ENCODE data around the gene GRK1.

GRK1 gene

GRCh38 chr13:113731192-113732175 is 64.5 kb downstream of the GRK1 start:
- no peak for DNase-seq

DNA sequence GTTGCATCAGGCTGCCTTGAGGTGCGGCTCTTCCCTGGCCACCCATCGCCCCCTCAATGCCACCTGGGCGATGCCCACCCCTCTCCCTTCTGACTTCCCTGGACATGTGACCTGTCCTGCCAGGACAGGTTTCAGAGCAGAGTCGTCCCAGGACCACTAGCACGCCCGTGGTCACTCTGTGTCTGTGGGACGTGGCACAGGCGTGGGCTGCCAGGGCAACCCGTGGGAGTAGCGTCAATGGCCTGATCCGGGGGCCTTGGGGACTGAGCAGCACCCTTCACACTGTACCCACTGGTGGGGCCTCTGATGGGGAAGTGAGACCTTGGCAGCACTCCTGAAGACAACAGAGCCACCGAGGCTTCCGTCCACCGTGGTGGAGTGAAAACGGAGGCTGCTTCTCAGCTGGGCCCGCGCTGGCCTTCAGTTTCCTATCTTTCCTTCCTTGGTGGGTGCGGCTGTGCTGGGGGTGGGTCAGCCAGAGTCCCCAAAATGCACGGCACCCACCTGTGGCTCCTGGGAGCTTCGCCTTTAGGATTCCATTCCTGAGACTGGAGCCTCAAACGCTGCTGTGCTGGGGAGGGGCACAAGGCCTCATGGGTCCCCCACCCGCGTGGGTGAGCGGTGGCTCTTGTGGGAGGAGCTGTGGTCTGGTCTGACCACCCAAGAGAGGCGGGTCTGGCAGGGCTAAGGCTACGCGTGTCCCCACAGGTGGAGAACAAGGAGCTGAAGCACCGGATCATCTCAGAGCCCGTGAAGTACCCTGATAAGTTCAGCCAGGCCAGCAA is 65.3 kb downstream of the GRK1 start:
- no peak for DNase-seq

GRCh38 chr13:113732961-113733950 is 66.2 kb downstream of the GRK1 start:
- no peak for DNase-seq

DNA sequence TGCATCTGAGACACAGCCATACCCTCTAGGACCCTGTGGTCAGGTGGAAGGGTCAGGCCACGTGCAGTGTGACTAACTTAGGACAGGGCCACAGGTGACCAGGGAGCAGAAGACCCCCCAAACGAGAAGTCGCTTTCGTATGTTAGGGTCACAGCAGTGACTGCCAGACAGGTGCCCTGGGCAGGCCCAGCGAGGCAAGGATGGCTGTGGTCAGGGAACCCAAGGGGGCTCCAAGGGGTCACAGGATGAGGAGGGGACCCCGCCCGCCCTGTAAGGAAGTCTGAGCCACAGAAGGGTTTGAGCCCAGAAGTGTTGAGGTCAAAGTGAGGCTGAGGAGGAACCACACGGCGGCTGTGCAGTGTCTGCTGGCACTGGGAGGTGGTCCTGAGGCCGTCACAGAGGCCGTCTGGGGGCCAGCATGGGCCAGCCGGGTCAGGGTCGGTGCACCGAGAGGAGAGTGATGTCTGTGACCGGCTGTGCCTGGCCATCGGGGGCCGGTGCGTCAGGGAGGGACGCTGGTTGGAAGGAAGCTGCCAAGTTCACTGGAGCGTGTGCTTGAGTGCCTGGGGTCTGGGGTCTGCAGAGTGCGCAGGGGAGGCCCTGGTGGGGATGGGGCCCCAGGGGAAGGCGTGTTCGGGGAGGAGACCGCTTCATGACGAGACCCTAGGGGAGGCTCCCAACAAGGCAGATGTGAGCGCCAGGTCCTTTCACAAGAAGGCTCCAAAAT is 67.2 kb downstream of the GRK1 start:
- DNase-seq, result no peak

DNA sequence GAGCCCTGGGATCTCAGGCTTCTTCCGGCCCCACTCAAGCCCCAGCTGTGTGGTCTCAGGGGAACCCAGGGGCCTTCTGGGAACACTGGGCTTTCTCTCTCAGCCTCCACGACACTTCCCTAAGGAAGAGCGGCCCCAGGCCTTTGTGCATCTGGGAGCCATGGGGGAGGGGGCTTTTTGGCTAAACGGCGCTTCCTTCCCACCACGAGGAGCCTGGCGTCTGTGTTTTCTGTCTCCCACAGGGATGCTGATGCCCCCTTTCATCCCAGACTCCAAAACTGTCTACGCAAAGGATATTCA is 67.8 kb downstream of the GRK1 start:
- no peak for DNase-seq

- DNase-seq, result no peak
Measured at GRCh38 chr13:113735194-113735593, 68.2 kb downstream of the GRK1 start.

GRCh38 chr13:113735750-113736149 is 68.7 kb downstream of the GRK1 start:
- no peak for DNase-seq

DNA sequence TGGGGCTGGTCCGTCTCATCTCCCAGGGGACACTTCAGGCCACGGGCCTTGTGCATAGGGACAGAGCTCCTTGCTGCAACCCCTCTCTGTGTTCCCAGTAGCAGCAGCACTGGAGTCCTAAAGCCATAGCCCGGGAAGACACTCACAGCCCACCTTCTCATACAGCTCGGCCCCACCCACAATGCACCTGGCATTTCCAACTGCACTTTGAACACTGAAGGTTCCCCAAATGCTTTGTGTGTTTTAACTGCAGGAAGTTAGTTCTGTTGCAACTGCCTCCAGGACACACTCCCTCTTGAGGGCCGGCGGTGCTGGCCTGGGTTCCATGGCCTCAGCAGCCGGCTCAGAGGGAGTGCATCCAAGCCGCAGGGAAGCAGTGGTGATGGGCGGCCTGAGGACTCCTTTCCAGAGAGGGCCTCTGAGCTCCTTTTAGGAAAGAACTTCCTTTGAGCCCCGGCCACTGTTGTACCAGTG is 69.3 kb downstream of the GRK1 start:
- DNase-seq, result no peak

- no peak for DNase-seq
Measured at GRCh38 chr13:113737803-113738202, 70.8 kb downstream of the GRK1 start.

DNA sequence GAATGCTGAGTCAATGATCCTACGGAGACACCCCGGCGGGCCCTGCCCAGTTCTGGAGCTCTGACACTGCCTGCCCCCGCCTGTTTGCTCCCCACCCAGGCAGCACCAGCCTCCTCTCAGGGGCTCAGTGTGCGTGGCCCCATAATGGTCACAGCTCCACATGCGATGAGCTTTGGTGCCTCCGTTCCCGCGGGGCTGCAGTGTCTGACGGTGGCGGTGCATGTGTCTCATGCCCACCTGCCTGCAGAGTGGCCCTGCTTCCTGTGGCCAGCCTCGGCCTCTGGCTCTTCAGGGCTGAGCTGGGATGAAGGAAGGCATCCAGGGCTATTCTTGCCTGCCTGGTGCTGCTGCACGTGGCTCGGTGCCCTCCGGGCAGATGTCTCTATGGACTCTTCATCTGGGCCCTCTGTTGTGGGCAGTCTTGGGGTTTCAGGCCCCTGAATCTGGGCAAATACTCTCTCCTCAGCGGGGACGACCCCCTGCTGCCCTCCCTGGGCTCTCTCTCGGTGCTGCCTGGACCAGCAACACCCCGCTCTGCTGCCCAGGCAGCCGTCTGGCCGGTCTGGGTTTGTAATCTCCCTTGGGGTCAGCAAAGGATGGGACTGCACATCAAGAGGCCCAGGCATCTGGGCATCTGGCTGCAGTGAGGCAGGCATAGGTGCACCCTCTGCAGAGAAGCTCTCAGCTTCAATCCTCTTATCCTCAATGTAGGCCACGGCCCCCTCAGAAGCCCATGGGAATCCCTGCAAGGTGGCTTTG is 72.7 kb downstream of the GRK1 start:
- no peak for DNase-seq

GRCh38 chr13:113740286-113740556 is 73.2 kb downstream of the GRK1 start:
- no peak for DNase-seq

GRCh38 chr13:113740661-113741060 is 73.6 kb downstream of the GRK1 start:
- no peak for DNase-seq

DNA sequence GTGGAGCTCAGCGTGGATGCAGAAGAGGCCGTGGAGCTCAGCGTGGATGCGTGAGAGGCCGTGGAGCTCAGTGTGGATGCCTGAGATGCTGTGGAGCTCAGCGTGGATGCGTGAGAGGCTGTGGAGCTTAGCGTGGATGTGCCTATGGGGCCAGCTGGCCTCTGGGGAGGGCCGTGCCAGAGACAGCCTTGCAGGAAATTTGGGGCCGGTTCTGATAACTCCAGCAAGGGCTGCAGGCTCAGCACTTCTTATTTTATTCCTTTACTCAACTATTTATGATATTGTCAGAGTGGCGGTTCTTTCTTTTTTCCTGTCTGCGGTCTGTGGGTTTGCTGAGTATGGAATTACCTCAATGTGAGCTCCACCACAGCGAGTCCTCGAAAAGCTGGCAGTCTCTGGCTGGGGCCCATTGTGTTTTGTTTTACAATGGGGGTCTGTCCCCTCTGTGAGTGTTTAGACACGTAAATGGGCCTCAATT is 74.2 kb downstream of the GRK1 start:
- DNase-seq, result no peak

- peak; percentile 15 for DNase-seq
Measured at GRCh38 chr13:113742000-113742441, 75.0 kb downstream of the GRK1 start.

GRCh38 chr13:113742445-113743120 is 75.6 kb downstream of the GRK1 start:
- no peak for DNase-seq

DNA sequence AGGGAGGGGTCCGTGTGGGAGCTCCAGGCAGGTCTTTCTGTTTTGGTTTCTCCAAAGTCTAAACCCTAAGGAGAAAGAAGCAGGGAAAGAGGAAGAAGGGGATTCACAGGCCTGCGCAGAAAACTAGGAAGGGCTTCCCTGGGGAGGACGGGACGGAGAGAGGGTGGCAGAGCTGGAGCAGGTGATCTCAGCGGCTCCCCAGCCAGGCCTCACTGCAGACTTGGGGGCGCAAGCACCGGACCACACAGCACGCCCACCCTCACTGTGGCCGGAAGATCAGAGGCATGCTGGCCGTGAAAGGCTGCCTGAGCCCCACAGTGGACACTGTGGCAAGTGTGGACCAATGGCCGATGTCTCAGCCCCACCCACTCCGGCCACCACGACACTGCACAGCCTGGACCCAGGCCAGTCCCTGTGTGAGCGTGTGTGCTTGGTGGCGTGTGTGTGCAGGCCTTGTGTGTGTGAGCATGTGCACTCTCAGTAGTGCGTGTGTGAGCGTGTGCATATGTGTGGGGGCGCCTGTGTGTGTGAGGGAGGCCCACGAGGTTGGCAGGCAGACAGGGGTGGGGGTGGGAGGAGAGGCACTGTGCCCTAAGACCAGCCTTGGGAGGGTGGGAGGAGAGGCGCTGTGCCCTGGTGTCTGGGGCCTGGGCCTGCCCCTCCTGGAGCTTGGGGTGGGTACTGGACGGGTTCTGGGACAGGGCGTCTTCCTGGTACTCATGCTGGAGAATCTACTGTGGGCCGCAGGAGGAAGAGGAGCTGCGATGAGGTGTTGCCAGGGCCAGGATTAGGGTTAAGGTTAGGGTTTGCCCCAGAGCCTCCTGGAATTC is 76.6 kb downstream of the GRK1 start:
- no peak for DNase-seq

DNA sequence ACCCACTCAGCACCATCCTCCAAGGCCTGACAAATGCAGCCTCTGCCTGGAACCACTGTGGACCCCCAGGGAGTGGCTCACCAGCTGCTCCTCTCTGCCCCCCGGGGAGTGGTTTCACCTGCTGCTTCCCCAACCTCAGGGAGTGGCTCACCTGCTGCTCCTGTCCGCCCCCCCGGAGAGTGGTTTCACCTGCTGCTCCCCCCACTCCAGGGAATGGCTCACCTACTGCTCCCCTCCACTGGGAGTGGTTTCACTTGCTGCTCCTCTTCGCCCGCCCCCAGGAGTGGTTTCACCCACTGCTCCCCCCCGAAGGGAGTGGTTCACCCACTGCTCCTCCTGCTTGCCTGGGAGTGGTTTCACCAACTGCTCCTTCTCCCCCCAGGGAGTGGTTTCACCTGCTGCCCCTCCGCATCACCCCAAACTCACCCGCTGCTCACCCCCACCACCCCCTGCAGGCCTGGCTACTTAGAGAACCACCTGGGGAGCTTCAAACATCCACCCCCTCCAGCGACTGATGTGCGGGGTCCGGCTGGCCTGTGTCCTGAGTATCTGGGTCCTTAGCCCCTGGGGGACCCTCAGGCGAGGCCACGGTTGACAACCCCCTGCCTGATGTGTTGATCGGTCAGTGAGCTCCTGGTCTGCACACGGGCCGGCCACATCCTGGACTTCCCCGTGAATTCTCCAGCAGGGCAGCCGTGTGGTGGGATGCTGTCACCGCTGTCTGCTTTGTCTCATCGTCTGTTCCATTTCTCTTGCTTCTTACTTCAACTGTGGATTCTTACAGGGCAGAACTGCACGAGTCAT is 77.4 kb downstream of the GRK1 start:
- no peak for DNase-seq

DNA sequence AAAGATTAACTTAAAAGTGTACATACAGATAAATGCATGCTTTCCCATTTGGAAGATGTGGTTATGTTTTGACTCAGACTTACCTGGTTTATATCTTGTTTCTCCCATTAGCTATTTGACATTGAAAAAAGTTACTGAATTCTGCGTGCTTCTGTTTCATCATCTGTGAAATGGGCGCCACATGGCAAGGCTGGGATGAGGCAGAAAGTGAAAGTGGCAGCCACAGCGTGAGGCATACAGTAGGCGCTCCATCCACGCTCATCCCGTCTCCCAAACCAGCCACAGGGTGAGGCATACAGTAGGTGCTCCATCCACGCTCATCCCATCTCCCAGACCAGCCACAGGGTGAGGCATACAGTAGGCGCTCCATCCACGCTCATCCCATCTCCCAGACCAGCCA is 78.0 kb downstream of the GRK1 start:
- no peak for DNase-seq

Measured in NCI-H1694 treated with DMSO at 0.1 percent for 48 hours (cell line).